Measurements from ENCODE around the gene RAN.

DNA sequence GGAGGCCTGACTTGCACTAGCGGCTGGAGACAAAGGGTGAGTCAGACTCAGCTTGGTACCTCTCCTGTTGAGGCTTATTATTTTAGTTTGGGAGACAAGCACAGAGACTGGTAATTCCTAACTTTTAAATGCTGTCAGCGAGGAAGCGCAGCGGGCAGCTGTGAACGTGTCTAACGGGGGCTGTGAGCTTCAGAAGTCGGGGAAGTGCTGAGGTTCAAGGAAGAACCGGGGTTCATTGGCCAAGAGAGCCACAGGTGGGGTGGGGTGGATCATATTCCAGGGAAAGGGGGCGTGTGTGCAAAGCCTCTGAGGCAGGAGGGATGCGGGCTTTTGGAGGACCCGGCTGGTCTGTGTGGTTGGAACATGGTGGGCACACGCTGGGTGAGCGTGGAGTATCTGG lies 45.7 kb downstream of the RAN start:
- TF ChIP-seq POLR2A (IDR thresholded peaks at IDR 0.05; ENCODE audit: low read length) (no peak), GATA1 (IDR thresholded peaks at IDR 0.05; ENCODE audit: low read depth, low read length) (no peak)
